Measurements from ENCODE around the gene ZNF488. TPM values are rescaled to one million over a fixed set of nuclear protein-coding genes. Genes with fewer than 3 reads are reported as not detected.

Gene ZNF488
- total RNA-seq, 4 donors from 2014 or later: 0.11 TPM; not detected in 3

DNA sequence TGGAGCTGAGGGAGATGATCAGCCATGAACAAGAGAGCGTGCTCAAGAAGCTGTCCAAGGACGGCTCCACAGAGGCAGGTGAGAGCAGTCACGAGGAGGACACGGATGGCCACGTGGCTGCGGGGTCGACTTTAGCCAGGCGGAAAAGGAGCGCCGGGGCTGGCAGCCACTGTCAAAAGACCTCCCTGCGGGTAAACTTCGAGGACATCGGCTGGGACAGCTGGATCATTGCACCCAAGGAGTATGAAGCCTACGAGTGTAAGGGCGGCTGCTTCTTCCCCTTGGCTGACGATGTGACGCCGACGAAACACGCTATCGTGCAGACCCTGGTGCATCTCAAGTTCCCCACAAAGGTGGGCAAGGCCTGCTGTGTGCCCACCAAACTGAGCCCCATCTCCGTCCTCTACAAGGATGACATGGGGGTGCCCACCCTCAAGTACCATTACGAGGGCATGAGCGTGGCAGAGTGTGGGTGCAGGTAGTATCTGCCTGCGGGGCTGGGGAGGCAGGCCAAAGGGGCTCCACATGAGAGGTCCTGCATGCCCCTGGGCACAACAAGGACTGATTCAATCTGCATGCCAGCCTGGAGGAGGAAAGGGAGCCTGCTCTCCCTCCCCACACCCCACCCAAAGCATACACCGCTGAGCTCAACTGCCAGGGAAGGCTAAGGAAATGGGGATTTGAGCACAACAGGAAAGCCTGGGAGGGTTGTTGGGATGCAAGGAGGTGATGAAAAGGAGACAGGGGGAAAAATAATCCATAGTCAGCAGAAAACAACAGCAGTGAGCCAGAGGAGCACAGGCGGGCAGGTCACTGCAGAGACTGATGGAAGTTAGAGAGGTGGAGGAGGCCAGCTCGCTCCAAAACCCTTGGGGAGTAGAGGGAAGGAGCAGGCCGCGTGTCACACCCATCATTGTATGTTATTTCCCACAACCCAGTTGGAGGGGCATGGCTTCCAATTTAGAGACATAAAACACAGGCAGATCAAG lies 58.5 kb downstream of the ZNF488 start:
- WGBS: 92% methylated on average over 30 of the region's 30 CpGs
- no peak for DNase-seq (ENCODE audit: extremely low spot score)
- no peaks in the 10 kb centered on the region for H3K9me3 ChIP-seq
- TF ChIP-seq, protein P1, sequence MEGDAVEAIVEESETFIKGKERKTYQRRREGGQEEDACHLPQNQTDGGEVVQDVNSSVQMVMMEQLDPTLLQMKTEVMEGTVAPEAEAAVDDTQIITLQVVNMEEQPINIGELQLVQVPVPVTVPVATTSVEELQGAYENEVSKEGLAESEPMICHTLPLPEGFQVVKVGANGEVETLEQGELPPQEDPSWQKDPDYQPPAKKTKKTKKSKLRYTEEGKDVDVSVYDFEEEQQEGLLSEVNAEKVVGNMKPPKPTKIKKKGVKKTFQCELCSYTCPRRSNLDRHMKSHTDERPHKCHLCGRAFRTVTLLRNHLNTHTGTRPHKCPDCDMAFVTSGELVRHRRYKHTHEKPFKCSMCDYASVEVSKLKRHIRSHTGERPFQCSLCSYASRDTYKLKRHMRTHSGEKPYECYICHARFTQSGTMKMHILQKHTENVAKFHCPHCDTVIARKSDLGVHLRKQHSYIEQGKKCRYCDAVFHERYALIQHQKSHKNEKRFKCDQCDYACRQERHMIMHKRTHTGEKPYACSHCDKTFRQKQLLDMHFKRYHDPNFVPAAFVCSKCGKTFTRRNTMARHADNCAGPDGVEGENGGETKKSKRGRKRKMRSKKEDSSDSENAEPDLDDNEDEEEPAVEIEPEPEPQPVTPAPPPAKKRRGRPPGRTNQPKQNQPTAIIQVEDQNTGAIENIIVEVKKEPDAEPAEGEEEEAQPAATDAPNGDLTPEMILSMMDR (IDR thresholded peaks at IDR 0.05): no peak
- TF ChIP-seq POLR2A (IDR thresholded peaks at IDR 0.05; ENCODE audit: low read depth) (no peak), EP300 (IDR thresholded peaks at IDR 0.05) (no peak), POLR2AphosphoS5 (IDR thresholded peaks at IDR 0.05) (no peak)
- peaks cover 0 to 20% (median 0%) of the 10 kb centered on the region in 4 donors for H3K27me3 ChIP-seq
- H3K36me3 ChIP-seq: no peaks in the 10 kb centered on the region
- H3K27ac ChIP-seq (replicated peaks in 1 of 4): no peak overlapping the region
- H3K4me3 ChIP-seq: no peak overlapping the region
- H3K4me1 ChIP-seq: no peaks in the 10 kb centered on the region
- intact Hi-C loops (cut with DNase I): no loop called here

- intact Hi-C loops (cut with DNase I): no loop called here
- peaks cover 0 to 20% (median 0%) of the 10 kb centered on the region in 4 donors for H3K27me3 ChIP-seq
- WGBS: 70% methylated on average over 5 of the region's 5 CpGs
- no peaks in the 10 kb centered on the region for H3K36me3 ChIP-seq
- H3K9me3 ChIP-seq: no peaks in the 10 kb centered on the region
- no peak for DNase-seq (ENCODE audit: extremely low spot score)
- no peaks in the 10 kb centered on the region for H3K4me1 ChIP-seq
- TF ChIP-seq, protein P1 (IDR thresholded peaks at IDR 0.05): no peak
- TF ChIP-seq EP300 (IDR thresholded peaks at IDR 0.05) (no peak), POLR2A (IDR thresholded peaks at IDR 0.05; ENCODE audit: low read depth) (no peak), POLR2AphosphoS5 (IDR thresholded peaks at IDR 0.05) (no peak)
- no peak overlapping the region for H3K27ac ChIP-seq (replicated peaks in 1 of 4)
- H3K4me3 ChIP-seq: no peak overlapping the region
Observed at GRCh38 chr10:47323636-47324296, 60.3 kb downstream of the ZNF488 start.

DNA sequence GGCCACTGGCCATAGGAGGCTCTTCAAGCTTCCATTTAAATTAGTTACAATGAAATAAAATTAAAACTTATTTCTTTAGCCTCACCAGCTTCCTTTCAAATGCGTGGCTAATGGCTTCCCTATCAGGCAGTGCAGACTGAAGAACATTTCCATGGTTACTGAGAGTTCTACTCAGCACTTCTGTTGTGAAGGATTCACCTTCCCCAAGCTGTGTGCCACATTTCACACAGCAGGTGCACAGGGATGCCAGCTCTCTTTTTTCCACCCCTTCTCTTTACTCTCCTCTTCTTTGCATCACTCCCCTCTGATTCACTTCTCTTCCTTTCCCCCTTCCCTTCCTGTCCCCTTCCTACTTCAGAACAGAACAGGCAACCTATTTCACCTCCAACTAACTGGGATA lies 61.0 kb downstream of the ZNF488 start:
- Histone ChIP-seq H3K4me3 (no peak overlapping the region), H3K4me1 (no peaks in the 10 kb centered on the region), H3K36me3 (no peaks in the 10 kb centered on the region), H3K27ac (replicated peaks in 1 of 4) (no peak overlapping the region), H3K27me3 (peaks cover 0 to 20% (median 0%) of the 10 kb centered on the region in 4 donors), H3K9me3 (no peaks in the 10 kb centered on the region)
- 71% methylated on average over 1 of the region's 1 CpG for WGBS
- no peak for TF ChIP-seq POLR2AphosphoS5 (IDR thresholded peaks at IDR 0.05)
- no peak for TF ChIP-seq EP300 (IDR thresholded peaks at IDR 0.05)
- TF ChIP-seq POLR2A (IDR thresholded peaks at IDR 0.05; ENCODE audit: low read depth): no peak
- TF ChIP-seq, protein P1 (IDR thresholded peaks at IDR 0.05): no peak
- no peak for DNase-seq (ENCODE audit: extremely low spot score)
- intact Hi-C loops (cut with DNase I): no loop called here

DNA sequence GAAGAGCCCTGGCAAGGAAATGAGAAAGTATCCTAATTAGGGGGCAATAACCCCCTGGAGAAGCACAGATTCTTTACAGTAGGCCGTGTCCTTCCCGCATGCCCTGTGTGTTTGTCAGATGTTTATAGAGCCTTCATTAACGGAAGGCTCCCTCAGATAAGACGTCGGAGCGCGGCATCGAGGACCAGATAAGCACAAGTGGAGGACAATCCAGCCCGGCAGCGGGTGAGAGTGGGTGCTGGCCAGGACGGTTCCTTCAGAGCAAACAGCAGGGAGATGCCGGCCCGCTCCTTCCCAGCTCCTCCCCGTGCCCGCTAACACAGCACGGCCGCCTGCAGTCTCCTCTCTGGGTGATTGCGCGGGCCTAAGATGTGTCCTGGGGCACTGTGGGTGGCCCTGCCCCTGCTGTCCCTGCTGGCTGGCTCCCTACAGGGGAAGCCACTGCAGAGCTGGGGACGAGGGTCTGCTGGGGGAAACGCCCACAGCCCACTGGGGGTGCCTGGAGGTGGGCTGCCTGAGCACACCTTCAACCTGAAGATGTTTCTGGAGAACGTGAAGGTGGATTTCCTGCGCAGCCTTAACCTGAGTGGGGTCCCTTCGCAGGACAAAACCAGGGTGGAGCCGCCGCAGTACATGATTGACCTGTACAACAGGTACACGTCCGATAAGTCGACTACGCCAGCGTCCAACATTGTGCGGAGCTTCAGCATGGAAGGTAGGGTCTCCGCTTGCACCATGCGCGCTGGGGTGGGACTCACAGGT lies 61.6 kb downstream of the ZNF488 start, which contains the start of gene GDF2:
TSS of gene GDF2 (plus strand) at position 155 of the 762 bp plus-strand sequence. CDS start at position 370, 215 bp downstream.
- intact Hi-C loops (cut with DNase I): no loop called here
- no peak for TF ChIP-seq EP300 (IDR thresholded peaks at IDR 0.05)
- TF ChIP-seq POLR2A (IDR thresholded peaks at IDR 0.05; ENCODE audit: low read depth): no peak
- TF ChIP-seq, protein P1 (IDR thresholded peaks at IDR 0.05): no peak
- no peak for DNase-seq (ENCODE audit: extremely low spot score)
- Histone ChIP-seq H3K4me1 (no peaks in the 10 kb centered on the region), H3K4me3 (no peak within 1 kb of the TSS), H3K36me3 (no peaks in the 10 kb centered on the region), H3K27ac (replicated peaks in 1 of 4) (no peak within 1 kb of the TSS), H3K9me3 (no peaks in the 10 kb centered on the region), H3K27me3 (peaks cover 0 to 20% (median 0%) of the 10 kb centered on the region in 4 donors)
- WGBS: 92% methylated on average over 35 of the region's 35 CpGs

All from esophagus muscularis mucosa (tissue), 4 donors.